22Rv1 (cell line): ENCODE results near the gene SRRM1.

Experiments
- ZFX ChIP-seq: fragments of 450-650 bp; IDR thresholded peaks from 2 replicates; pipeline ENCODE4 v1.6.1; 2017; ENCODE audit warnings: antibody characterized with exemption, borderline replicate concordance
- TF ChIP-seq, protein P1 (sequence below): fragments of 450-650 bp; IDR thresholded peaks from 2 replicates; pipeline ENCODE4 v1.5.1; 2017; ENCODE audit warnings: mild to moderate bottlenecking

- TF ChIP-seq, protein P1, sequence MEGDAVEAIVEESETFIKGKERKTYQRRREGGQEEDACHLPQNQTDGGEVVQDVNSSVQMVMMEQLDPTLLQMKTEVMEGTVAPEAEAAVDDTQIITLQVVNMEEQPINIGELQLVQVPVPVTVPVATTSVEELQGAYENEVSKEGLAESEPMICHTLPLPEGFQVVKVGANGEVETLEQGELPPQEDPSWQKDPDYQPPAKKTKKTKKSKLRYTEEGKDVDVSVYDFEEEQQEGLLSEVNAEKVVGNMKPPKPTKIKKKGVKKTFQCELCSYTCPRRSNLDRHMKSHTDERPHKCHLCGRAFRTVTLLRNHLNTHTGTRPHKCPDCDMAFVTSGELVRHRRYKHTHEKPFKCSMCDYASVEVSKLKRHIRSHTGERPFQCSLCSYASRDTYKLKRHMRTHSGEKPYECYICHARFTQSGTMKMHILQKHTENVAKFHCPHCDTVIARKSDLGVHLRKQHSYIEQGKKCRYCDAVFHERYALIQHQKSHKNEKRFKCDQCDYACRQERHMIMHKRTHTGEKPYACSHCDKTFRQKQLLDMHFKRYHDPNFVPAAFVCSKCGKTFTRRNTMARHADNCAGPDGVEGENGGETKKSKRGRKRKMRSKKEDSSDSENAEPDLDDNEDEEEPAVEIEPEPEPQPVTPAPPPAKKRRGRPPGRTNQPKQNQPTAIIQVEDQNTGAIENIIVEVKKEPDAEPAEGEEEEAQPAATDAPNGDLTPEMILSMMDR, result no peak
- TF ChIP-seq ZFX, result no peak
These were observed 2.8 kb upstream of the SRRM1 start for GRCh38 chr1:24640288-24640687.
